Measurements from ENCODE around the gene PTK7. TPM values are rescaled to one million over a fixed set of nuclear protein-coding genes. Genes with fewer than 3 reads are reported as not detected.

Gene PTK7
- total and polyA plus RNA-seq, 2 experiments from 2014 or later, result 127 to 162 TPM

GRCh38 chr6:43086022-43086658, 10.0 kb downstream of the PTK7 start:
- Histone ChIP-seq H3K79me2 (peaks cover 93% of the 10 kb centered on the region), H3K36me3 (replicated peaks; ENCODE audit: insufficient read depth, low read depth) (no peaks in the 10 kb centered on the region), H3K27me3 (no peaks in the 10 kb centered on the region), H3K4me3 (no peak overlapping the region), H3K9me3 (ENCODE audit: low read depth) (no peaks in the 10 kb centered on the region), H3K4me2 (no peak overlapping the region), H3K4me1 (ENCODE audit: insufficient read depth) (peaks cover 26% of the 10 kb centered on the region), H2AFZ (no peak overlapping the region), H3K9me2 (replicated peaks; ENCODE audit: insufficient read depth) (no peaks in the 10 kb centered on the region), H4K20me1 (ENCODE audit: insufficient read depth, poor library complexity, severe bottlenecking) (peaks cover 22% of the 10 kb centered on the region), H3K27ac (no peak overlapping the region)
- 86% methylated on average over 8 of the region's 8 CpGs for WGBS (ENCODE audit: low lambda C conversion rate, missing lambda C conversion rate)
- no peak for TF ChIP-seq CTCF (IDR thresholded peaks at IDR 0.05; ENCODE audit: poor library complexity)
- no peak for TF ChIP-seq EZH2 (IDR thresholded peaks at IDR 0.05; ENCODE audit: borderline replicate concordance)
- no peak for TF ChIP-seq EZH2phosphoT487 (IDR thresholded peaks at IDR 0.05; ENCODE audit: low read depth, severe bottlenecking, unreplicated experiment)
- no peak for DNase-seq (ENCODE audit: low spot score)

- H3K36me3 ChIP-seq (replicated peaks; ENCODE audit: insufficient read depth, low read depth), result no peaks in the 10 kb centered on the region
- 82% methylated on average over 4 of the region's 4 CpGs for WGBS (ENCODE audit: low lambda C conversion rate, missing lambda C conversion rate)
- peak overlapping the region; percentile 68 for H3K4me2 ChIP-seq
- H3K9me3 ChIP-seq (ENCODE audit: low read depth), result no peaks in the 10 kb centered on the region
- peaks cover 14% of the 10 kb centered on the region for H4K20me1 ChIP-seq (ENCODE audit: insufficient read depth, poor library complexity, severe bottlenecking)
- peaks cover 35% of the 10 kb centered on the region for H3K4me1 ChIP-seq (ENCODE audit: insufficient read depth)
- H3K27ac ChIP-seq, result peak overlapping the region; percentile 89
- H3K79me2 ChIP-seq, result peaks cover 93% of the 10 kb centered on the region
- no peak overlapping the region for H3K4me3 ChIP-seq
- H2AFZ ChIP-seq, result no peak overlapping the region
- H3K9me2 ChIP-seq (replicated peaks; ENCODE audit: insufficient read depth), result no peaks in the 10 kb centered on the region
- DNase-seq (ENCODE audit: low spot score), result no peak
- no peaks in the 10 kb centered on the region for H3K27me3 ChIP-seq
- TF ChIP-seq EZH2 (IDR thresholded peaks at IDR 0.05; ENCODE audit: borderline replicate concordance), result no peak
- TF ChIP-seq EZH2phosphoT487 (IDR thresholded peaks at IDR 0.05; ENCODE audit: low read depth, severe bottlenecking, unreplicated experiment), result no peak
- TF ChIP-seq CTCF (IDR thresholded peaks at IDR 0.05; ENCODE audit: poor library complexity), result no peak
Measured at GRCh38 chr6:43088654-43089056, 12.5 kb downstream of the PTK7 start.

GRCh38 chr6:43089467-43089866, 13.4 kb downstream of the PTK7 start:
- Histone ChIP-seq H3K4me1 (ENCODE audit: insufficient read depth) (peaks cover 42% of the 10 kb centered on the region), H3K4me3 (no peak overlapping the region), H4K20me1 (ENCODE audit: insufficient read depth, poor library complexity, severe bottlenecking) (peaks cover 14% of the 10 kb centered on the region), H2AFZ (no peak overlapping the region), H3K27ac (peak overlapping the region; percentile 89), H3K79me2 (peaks cover 93% of the 10 kb centered on the region), H3K36me3 (replicated peaks; ENCODE audit: insufficient read depth, low read depth) (no peaks in the 10 kb centered on the region), H3K9me2 (replicated peaks; ENCODE audit: insufficient read depth) (no peaks in the 10 kb centered on the region), H3K9me3 (ENCODE audit: low read depth) (no peaks in the 10 kb centered on the region), H3K4me2 (peak overlapping the region; percentile 68), H3K27me3 (no peaks in the 10 kb centered on the region)
- DNase-seq (ENCODE audit: low spot score), result no peak
- TF ChIP-seq EZH2phosphoT487 (IDR thresholded peaks at IDR 0.05; ENCODE audit: low read depth, severe bottlenecking, unreplicated experiment), result no peak
- no peak for TF ChIP-seq CTCF (IDR thresholded peaks at IDR 0.05; ENCODE audit: poor library complexity)
- no peak for TF ChIP-seq EZH2 (IDR thresholded peaks at IDR 0.05; ENCODE audit: borderline replicate concordance)
- WGBS (ENCODE audit: low lambda C conversion rate, missing lambda C conversion rate), result 19% methylated on average over 4 of the region's 4 CpGs

Data from hepatocyte (in vitro differentiated cells).